GM12873 (cell line): Measurements from ENCODE around the gene LPA.

Experiments used
- CTCF ChIP-seq: IDR thresholded peaks from 2 replicates; pipeline ENCODE4 v1.5.1; 2012; ENCODE audit warnings: low read depth, mild to moderate bottlenecking, moderate library complexity, low read length, control low read depth; ENCODE audit not compliant: insufficient read depth; ENCODE audit errors: missing control alignments

Gene LPA

GRCh38 chr6:160679402-160679769, 15.3 kb upstream of the LPA start:
- TF ChIP-seq CTCF, result peak; percentile 41

GRCh38 chr6:160678744-160679401, 14.8 kb upstream of the LPA start:
- TF ChIP-seq CTCF, result no peak

DNA sequence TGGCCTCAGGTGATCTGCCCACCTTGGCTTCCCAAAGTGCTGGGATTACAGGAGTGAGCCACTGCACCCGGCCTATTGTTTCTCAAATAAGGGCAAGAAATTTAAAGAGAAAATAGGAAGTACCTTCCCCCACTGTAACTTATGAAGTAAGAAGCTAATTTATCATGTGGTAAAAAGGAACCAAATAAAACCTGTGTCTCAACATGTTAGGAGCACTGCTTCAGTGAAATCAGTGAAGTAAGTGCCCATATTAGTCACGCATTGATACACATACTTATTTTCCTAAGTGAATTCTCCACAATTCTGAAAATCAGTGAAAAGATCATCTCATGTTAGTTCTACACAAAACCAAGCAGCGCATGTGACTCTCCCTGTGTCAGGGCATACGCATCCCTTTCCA, 14.2 kb upstream of the LPA start:
- TF ChIP-seq CTCF, result no peak

- TF ChIP-seq CTCF, result no peak
Measured at GRCh38 chr6:160668589-160668988, 4.5 kb upstream of the LPA start.

- TF ChIP-seq CTCF, result peak; percentile 81
Measured at GRCh38 chr6:160667639-160668481, 3.8 kb upstream of the LPA start.

GRCh38 chr6:160662842-160663241, 1.2 kb downstream of the LPA start:
- TF ChIP-seq CTCF, result no peak

DNA sequence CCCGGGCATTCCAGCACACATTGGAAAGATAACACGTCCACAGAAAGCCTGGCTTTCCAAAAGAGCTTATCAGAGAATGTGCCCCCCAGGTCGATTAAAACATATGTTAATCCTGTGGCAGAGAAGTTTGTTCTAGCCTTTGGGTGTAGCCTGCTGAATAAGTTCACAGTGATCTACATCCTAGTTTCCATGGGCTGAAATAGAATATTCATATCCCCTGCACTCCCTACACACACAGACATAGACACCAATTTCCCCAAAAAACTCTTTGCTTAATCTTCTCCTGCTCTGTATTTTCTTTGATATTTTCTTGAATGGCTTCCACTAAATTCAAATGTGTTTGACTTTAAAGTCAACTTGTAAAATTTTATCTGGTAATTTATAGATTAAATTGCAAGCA, 1.6 kb downstream of the LPA start:
- TF ChIP-seq CTCF, result no peak
